Mesenchymal stem cell (in vitro differentiated cells and primary cell): ENCODE measurements around the gene IL1RAPL2.

ENCODE experiments used
- DNase-seq: peaks from one replicate; pipeline ENCODE4 v3.0.0-alpha.2; 2013
- H2AFZ ChIP-seq: one replicate; pipeline ENCODE4 v1.6.1; 2013; ENCODE audit warnings: low read depth, mild to moderate bottlenecking, control low read depth, inconsistent platforms, low read length, moderate library complexity
- H2AK5ac ChIP-seq: 2 replicates; pipeline ENCODE4 v1.6.1; 2013; ENCODE audit warnings: low read length, moderate library complexity, mild to moderate bottlenecking, inconsistent platforms; ENCODE audit not compliant: severe bottlenecking
- H2BK120ac ChIP-seq: one replicate; pipeline ENCODE4 v1.6.1; 2013; ENCODE audit warnings: low read depth, mild to moderate bottlenecking, inconsistent platforms, low read length, moderate library complexity
- H2BK12ac ChIP-seq, 2 experiments: one replicate each; pipeline ENCODE4 v1.6.1; 2013; ENCODE audit warnings: inconsistent platforms in 2 of 2, low read length in 2 of 2, mild to moderate bottlenecking in 2 of 2, moderate library complexity in 2 of 2, control low read depth in 1 of 2
- H2BK15ac ChIP-seq: one replicate; pipeline ENCODE4 v1.6.1; 2013; ENCODE audit warnings: mild to moderate bottlenecking, low read depth, inconsistent platforms; ENCODE audit not compliant: poor library complexity, severe bottlenecking
- H2BK5ac ChIP-seq: 2 replicates; pipeline ENCODE4 v1.6.1; 2013; ENCODE audit warnings: low read depth, mild to moderate bottlenecking, low read length, control low read depth, inconsistent platforms; ENCODE audit not compliant: poor library complexity, severe bottlenecking
- H3K14ac ChIP-seq, 2 experiments: one replicate each; pipeline ENCODE4 v1.6.1; 2013; ENCODE audit warnings: inconsistent platforms in 2 of 2, low read length in 2 of 2, control low read depth in 1 of 2, mild to moderate bottlenecking in 1 of 2, moderate library complexity in 1 of 2
- H3K18ac ChIP-seq, 2 experiments: one replicate each; pipeline ENCODE4 v1.6.1; 2013; ENCODE audit warnings: inconsistent platforms in 2 of 2, low read length in 2 of 2, control low read depth in 1 of 2, low read depth in 1 of 2, mild to moderate bottlenecking in 1 of 2
- H3K23ac ChIP-seq, 2 experiments: one replicate each; pipeline ENCODE4 v1.6.1; 2013; ENCODE audit warnings: inconsistent platforms in 2 of 2, low read length in 2 of 2, mild to moderate bottlenecking in 2 of 2, moderate library complexity in 2 of 2, control low read depth in 1 of 2
- H3K27ac ChIP-seq: 2 replicates; pipeline ENCODE4 v1.5.1; 2013; ENCODE audit warnings: mild to moderate bottlenecking, moderate library complexity, low read length, control low read depth, inconsistent platforms; ENCODE audit not compliant: poor library complexity, severe bottlenecking
- H3K27me3 ChIP-seq, 2 experiments: 2 replicates each; pipeline versions ENCODE4 v1.6.1 to v1.7.0; 2013; ENCODE audit warnings: low read length in 2 of 2, mild to moderate bottlenecking in 2 of 2, moderate library complexity in 2 of 2, control low read depth in 1 of 2, inconsistent platforms in 1 of 2; ENCODE audit not compliant: control insufficient read depth in 1 of 2, insufficient read depth in 1 of 2
- H3K36me3 ChIP-seq, 2 experiments: 2 replicates each; pipeline versions ENCODE4 v1.6.1 to v1.7.0; 2013; ENCODE audit warnings: low read length in 2 of 2, control low read depth in 1 of 2, inconsistent platforms in 1 of 2, low read depth in 1 of 2, mild to moderate bottlenecking in 1 of 2; ENCODE audit not compliant: insufficient read depth in 2 of 2, control insufficient read depth in 1 of 2
- H3K4ac ChIP-seq, 2 experiments: one replicate each; pipeline ENCODE4 v1.6.1; 2013; ENCODE audit warnings: inconsistent platforms in 2 of 2, low read length in 2 of 2, mild to moderate bottlenecking in 2 of 2, moderate library complexity in 2 of 2, control low read depth in 1 of 2, low read depth in 1 of 2
- H3K4me1 ChIP-seq: 2 replicates; pipeline ENCODE4 v1.6.1; 2013; ENCODE audit warnings: low read depth, low read length, control low read depth; ENCODE audit not compliant: control insufficient read depth, insufficient read depth
- H3K4me2 ChIP-seq: 2 replicates; pipeline ENCODE4 v1.6.1; 2013; ENCODE audit warnings: low read length, mild to moderate bottlenecking, inconsistent platforms; ENCODE audit not compliant: poor library complexity, severe bottlenecking
- H3K4me3 ChIP-seq, 2 experiments: 2 replicates each; pipeline versions ENCODE4 v1.5.1 to v1.7.0; 2013; ENCODE audit warnings: low read length in 2 of 2, mild to moderate bottlenecking in 2 of 2, control low read depth in 1 of 2, low read depth in 1 of 2; ENCODE audit not compliant: insufficient read depth in 1 of 2
- H3K79me1 ChIP-seq: replicated peaks from 2 replicates; pipeline ENCODE4 v1.6.1; 2013; ENCODE audit warnings: mild to moderate bottlenecking, control low read depth, low read length, inconsistent platforms; ENCODE audit not compliant: poor library complexity, severe bottlenecking
- H3K9ac ChIP-seq: 2 replicates; pipeline ENCODE4 v1.7.0; 2013; ENCODE audit warnings: mild to moderate bottlenecking, low read length, moderate library complexity
- H3K9me3 ChIP-seq: 2 replicates; pipeline ENCODE4 v1.7.0; 2013; ENCODE audit warnings: mild to moderate bottlenecking, low read length; ENCODE audit not compliant: control insufficient read depth
- H4K8ac ChIP-seq: one replicate; pipeline ENCODE4 v1.6.1; 2013; ENCODE audit warnings: inconsistent platforms, mild to moderate bottlenecking, low read length, moderate library complexity
- H4K91ac ChIP-seq: one replicate; pipeline ENCODE4 v1.6.1; 2013; ENCODE audit warnings: mild to moderate bottlenecking, low read length, inconsistent platforms
- WGBS: methylation state at CpG from one replicate; pipeline ENCODE4 v1.1.7; 2013; ENCODE audit warnings: mixed read lengths; 5-methylcytosine and 5-hydroxymethylcytosine counted together

IL1RAPL2 gene

GRCh38 chrX:105190252-105190853 lies 624.4 kb downstream of the IL1RAPL2 start:
- Histone ChIP-seq H3K14ac (no peak overlapping the region), H2AK5ac (no peak overlapping the region), H3K36me3 (no peaks in the 10 kb centered on the region)

GRCh38 chrX:105191878-105192277 lies 625.9 kb downstream of the IL1RAPL2 start:
- Histone ChIP-seq H3K4me1 (no peaks in the 10 kb centered on the region), H3K79me1 (no peaks in the 10 kb centered on the region), H2BK120ac (no peak overlapping the region), H3K9me3 (no peaks in the 10 kb centered on the region), H2AFZ (no peak overlapping the region), H2AK5ac (no peak overlapping the region), H3K4ac (no peak overlapping the region), H3K18ac (no peak overlapping the region), H4K91ac (no peak overlapping the region), H2BK15ac (no peak overlapping the region), H3K4me3 (no peak overlapping the region), H3K14ac (no peak overlapping the region), H3K27ac (no peak overlapping the region), H4K8ac (no peak overlapping the region), H3K27me3 (peaks cover 0 to 21% of the 10 kb centered on the region in 2 experiments), H3K4me2 (no peak overlapping the region), H2BK12ac (no peak overlapping the region), H3K9ac (no peak overlapping the region), H2BK5ac (no peak overlapping the region), H3K36me3 (no peaks in the 10 kb centered on the region), H3K23ac (no peak overlapping the region)
- no CpG with 5 or more reads among the region's 2 CpGs for WGBS
- peak; percentile 17 for DNase-seq

More at GRCh38 chrX:105190252-105190853, 624.4 kb downstream of the IL1RAPL2 start:
- WGBS: no CpG with 5 or more reads among the region's 2 CpGs
- Histone ChIP-seq H3K9ac (no peak overlapping the region), H3K4me3 (no peak overlapping the region), H4K8ac (no peak overlapping the region), H3K4me1 (no peaks in the 10 kb centered on the region), H3K27ac (no peak overlapping the region), H2BK120ac (no peak overlapping the region), H3K23ac (no peak overlapping the region), H3K9me3 (no peaks in the 10 kb centered on the region), H3K4ac (no peak overlapping the region), H3K27me3 (peaks cover 0 to 26% of the 10 kb centered on the region in 2 experiments), H2BK12ac (no peak overlapping the region), H3K18ac (no peak overlapping the region), H2BK5ac (no peak overlapping the region), H3K4me2 (no peak overlapping the region), H4K91ac (no peak overlapping the region), H3K79me1 (no peaks in the 10 kb centered on the region), H2AFZ (no peak overlapping the region), H2BK15ac (no peak overlapping the region)
- peak; percentile 32 for DNase-seq

GRCh38 chrX:105209406-105209805 lies 643.4 kb downstream of the IL1RAPL2 start:
- DNase-seq: no peak
- H3K4me3 ChIP-seq: no peak overlapping the region
- H4K91ac ChIP-seq: no peak overlapping the region
- H2BK12ac ChIP-seq: no peak overlapping the region
- H3K79me1 ChIP-seq: no peaks in the 10 kb centered on the region
- no peak overlapping the region for H2BK120ac ChIP-seq
- H3K23ac ChIP-seq: no peak overlapping the region
- H2AFZ ChIP-seq: no peak overlapping the region
- H4K8ac ChIP-seq: no peak overlapping the region
- no peak overlapping the region for H3K14ac ChIP-seq
- no peak overlapping the region for H3K4ac ChIP-seq
- H2BK15ac ChIP-seq: no peak overlapping the region
- no peak overlapping the region for H2BK5ac ChIP-seq
- H3K9ac ChIP-seq: no peak overlapping the region
- no peak overlapping the region for H3K27ac ChIP-seq
- H3K9me3 ChIP-seq: no peaks in the 10 kb centered on the region
- no peaks in the 10 kb centered on the region for H3K36me3 ChIP-seq
- peaks cover 3% of the 10 kb centered on the region for H3K4me1 ChIP-seq
- no peak overlapping the region for H2AK5ac ChIP-seq
- H3K18ac ChIP-seq: no peak overlapping the region
- peaks cover 0 to 24% of the 10 kb centered on the region in 2 experiments for H3K27me3 ChIP-seq
- H3K4me2 ChIP-seq: no peak overlapping the region

GRCh38 chrX:105210258-105210657 lies 644.3 kb downstream of the IL1RAPL2 start:
- H3K27ac ChIP-seq: no peak overlapping the region
- no CpG with 5 or more reads among the region's 2 CpGs for WGBS
- peaks cover 3% of the 10 kb centered on the region for H3K4me1 ChIP-seq
- H3K4me3 ChIP-seq: no peak overlapping the region
- H2AK5ac ChIP-seq: no peak overlapping the region
- H4K8ac ChIP-seq: no peak overlapping the region
- H2BK120ac ChIP-seq: no peak overlapping the region
- H2BK12ac ChIP-seq: no peak overlapping the region
- no peak overlapping the region for H2BK5ac ChIP-seq
- H3K18ac ChIP-seq: no peak overlapping the region
- no peak overlapping the region for H2AFZ ChIP-seq
- no peak overlapping the region for H2BK15ac ChIP-seq
- no peak overlapping the region for H4K91ac ChIP-seq
- no peak overlapping the region for H3K4ac ChIP-seq
- H3K27me3 ChIP-seq: peaks cover 0 to 24% of the 10 kb centered on the region in 2 experiments
- H3K9ac ChIP-seq: no peak overlapping the region
- no peak for DNase-seq
- H3K23ac ChIP-seq: no peak overlapping the region
- no peak overlapping the region for H3K14ac ChIP-seq
- H3K36me3 ChIP-seq: no peaks in the 10 kb centered on the region
- H3K4me2 ChIP-seq: no peak overlapping the region
- H3K9me3 ChIP-seq: no peaks in the 10 kb centered on the region
- H3K79me1 ChIP-seq: no peaks in the 10 kb centered on the region
